Measurements from ENCODE around the gene UNC13B.
"Not testable (repeated sequence)": the region's sequence is repeated elsewhere in the genome, so short reads cannot be mapped to it uniquely, and the experiment has no call there.

The UNC13B gene

DNA sequence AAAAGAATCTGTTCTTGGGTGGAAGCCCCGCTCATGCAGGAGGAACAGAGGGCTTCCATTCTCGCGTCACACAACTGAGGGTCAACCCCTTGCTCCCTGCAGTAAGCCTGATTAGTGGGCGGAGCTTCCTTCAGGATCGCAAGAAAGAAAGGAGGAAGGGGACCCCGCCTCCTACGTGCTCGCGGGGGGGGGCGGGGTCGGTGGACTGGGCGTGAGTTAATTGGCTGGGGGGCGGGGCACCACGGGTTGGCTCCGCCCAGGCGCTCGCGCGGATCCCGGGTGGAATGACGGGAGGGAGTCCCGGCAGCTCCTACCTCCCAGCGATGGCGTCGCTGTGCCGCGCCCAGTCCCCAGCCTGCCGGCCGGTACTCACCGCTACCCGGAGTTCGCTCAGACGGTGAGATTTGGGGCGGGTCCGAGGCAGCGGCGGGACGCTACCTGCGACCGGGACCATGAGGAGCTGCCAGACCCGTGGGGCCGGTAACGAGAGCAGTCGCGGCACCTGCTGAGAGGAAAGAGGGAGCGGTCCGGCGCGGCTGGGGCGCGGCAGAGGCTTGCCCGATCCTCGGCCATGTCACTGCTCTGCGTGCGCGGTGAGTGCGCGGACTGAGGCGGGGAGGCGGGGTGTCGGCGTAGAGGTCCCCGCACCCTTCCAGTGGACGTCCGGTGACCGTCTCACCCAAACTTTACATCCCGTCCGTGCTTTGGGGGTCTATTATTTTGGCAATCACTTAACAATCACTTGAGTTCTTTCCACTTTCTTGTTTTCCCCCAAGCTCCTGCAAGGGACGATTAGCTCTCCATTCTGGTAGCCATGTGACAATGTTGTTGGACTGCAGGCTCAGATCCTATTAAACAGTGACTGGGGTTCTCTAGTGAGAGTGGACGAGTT is at the start of gene UNC13B:
Gene UNC13B (plus strand): TSS at position 297 of the 892 bp plus-strand sequence. CDS start 275 bp downstream, at position 572.
- DNase-seq (ENCODE audit: low spot score): peak; percentile 89

DNA sequence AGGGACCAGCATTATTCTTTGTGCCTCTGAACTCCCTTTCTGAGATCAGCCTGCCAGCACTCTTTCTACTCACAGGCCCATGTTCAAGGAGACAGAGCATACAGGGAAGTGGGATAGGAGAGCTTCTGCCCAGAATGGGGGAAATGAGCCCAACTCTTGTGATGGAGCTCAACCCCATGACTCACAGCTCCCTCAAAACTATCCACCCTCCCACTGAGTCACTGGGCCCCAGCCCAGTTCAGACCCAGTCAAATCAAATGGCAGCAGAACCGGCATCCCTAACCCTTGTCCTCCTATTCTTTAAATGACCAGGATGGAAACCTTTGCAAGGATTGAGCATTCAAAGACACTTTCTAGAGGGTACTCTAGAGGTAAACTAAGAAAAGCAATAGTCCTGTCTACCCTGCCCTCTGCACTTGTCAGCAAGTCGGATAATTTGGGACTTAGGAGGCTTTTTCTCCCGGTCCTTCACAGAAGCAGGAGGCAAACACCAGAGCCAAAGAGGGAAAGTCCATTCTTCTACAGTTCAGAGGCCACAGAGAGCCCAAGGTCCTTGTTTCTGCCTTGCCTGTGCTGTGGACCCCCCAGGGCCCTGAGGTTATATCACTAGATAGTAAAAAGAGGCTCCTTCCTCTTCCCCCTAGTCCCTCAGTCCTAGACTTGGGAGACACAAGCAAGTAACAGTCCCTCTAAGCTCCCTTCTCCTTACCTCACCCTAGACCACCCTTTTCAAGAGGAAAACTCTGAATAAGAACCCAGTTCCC is 49.4 kb upstream of the UNC13B start:
- DNase-seq (ENCODE audit: low spot score): no peak

DNA sequence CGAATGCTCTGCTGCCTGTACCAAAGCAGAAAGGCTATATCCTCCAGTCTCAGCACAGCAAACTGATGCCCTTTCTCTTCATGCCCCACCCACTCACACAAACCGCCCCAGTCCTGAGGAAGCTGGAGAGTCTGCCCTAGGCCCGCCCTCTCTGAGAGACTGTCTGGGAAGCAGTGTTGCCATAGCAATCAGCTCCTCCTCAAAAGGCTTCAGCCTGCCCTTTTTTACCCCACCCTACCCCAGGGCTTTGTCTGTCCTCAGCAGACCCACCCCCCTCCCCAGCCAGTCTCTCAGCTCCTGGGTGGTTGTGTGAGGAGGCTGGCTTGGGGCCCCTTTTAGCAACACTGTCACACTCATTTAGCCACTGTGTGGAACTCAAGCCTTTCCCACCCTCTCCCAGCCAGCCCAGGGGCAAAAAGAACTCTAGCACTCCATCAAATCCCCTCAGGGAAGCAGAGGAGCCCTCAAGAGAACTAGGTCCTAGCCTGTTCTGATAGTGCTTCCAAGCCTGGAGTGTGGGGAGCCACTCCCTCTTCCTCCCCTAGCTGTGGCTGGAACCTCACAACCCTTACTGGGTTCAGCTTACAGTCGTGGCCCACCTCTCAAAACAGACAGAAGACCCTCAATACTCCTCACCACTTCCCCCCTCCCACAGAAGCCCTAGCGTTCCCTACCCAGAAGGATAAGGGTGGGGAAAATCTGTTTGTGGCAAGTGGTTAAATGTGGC is 47.5 kb upstream of the UNC13B start:
- no peak for DNase-seq (ENCODE audit: low spot score)

DNA sequence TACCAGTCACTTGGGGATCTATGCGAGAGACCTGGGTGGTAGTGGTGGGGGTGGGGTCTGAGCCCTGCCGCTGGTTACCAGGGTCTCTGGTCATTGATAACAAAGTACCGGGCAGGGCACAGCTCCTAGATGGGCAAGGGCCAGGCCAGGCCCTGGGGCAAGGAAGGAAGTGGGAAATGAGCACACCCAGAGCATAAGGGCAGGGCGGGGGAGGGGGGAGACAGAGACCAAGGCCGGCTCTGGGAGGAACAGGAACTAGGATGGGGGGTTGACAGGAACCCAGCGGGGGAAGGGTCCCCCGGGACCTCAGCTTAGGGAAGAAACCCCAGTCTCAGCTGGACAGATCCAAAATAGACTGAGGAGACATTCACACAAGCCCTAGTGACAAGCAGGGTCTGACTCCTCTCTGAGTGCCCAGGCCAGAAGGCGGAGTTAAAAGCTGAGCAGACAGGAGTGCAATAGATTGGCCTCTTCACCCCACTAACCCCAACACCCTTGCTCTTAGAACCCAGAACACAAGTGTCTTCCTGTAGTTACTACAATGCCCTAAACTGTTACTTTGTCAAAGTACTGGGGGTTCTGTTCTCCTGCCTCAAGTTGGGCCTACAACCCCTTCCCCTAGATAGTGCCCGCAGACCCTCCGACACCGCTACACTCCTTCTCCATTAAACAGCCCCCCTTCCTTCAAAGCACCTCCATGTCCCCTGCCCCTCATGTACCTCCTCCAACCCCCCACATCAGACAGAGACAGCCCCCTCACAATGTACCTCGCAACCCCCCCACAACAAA is 46.8 kb upstream of the UNC13B start:
- no peak for DNase-seq (ENCODE audit: low spot score)

DNA sequence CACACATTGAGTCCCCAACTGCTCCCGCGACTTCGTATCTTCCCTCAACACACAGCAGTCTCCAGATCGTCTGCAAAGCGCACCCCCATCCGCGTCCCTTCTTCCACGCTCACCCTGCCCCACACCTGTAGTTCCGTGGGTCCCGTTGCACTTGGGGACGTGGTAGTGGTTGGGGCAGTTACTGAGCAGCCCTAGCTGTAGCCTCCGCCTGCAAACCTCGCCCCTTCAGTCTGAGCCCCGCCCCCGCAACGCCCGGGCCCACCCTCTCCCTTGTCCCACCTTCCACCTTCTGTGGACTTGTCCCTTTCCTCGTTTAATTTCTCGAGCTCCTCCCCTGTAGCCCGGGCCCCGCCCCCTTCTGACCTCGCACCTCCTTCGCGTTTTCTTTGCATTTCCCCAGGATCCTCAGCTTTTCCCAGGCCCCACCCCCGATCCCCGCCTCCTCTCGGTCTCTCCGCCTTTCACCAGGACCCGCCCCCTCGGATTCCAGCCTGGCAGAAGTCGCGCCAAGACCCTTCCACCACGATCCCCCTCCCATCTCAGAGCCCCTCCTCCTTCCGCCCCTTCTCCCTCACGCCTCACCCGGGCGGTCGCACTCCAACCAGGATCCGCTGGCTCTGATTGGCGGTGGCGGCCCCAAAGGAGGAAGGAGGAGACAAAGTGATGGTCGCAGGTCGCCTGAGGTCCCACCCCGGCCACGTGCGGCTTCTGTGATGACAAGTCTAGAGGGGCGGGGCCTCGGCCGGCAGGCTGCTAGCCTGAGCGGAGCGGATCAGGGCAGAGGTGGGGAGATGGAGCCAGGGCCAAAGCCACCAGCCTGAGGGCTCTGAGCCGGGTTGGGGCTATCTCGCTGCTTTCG is 45.9 kb upstream of the UNC13B start, which contains the start of gene ATOSB:
Gene ATOSB (minus strand): TSS at position 183 of the 859 bp plus-strand sequence. CDS start 7,588 bp downstream, outside the sequence.
- peak; percentile 85 for DNase-seq (ENCODE audit: low spot score)

DNA sequence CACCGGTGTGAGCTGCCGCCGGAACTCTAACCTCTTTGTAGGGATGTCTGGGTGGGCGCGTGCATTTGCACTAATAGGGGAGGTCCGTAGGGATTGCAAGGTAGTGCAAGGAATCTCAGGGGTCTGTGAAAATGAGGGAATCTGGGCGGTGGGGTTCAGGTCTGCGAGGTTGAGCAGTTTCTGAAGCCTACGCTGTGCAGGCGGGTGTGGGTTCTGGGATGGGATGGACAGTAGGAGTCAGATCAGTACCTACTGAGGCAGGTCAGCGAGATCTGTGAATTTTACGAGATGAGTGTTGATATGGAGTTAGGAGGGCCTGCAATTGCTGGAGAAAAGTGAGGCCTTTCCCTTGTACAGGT is 45.3 kb upstream of the UNC13B start:
- DNase-seq (ENCODE audit: low spot score): no peak

DNA sequence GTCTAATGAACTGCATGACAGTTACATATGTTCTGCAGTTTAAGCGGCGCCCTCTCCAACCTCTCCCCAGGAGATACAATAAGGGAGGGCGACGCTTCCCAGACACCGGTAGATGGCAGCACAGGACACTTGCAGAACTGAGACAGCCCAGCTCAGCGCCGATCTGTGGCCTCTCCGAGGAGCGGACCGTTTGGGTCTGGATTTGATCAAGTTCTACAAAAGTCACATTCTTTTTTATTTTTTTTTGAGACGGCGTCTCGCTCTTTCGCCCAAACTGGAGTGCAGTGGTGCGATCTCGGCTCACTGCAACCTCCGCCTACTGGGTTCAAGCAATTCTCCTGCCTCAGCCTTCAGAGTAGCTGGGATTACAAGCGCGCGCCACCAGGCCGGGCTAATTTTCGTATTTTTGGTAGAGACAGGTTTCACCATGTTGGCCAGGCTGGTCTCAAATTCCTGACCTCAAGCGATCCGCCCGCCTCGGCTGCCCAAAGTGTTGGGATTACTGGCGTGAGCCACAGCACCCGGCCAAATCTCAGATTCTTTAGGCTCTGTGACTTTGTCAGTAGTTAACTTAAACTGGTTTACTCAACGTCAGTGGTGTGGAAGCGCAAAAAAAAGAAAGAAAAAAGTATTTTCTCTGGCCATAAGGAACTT is 44.8 kb upstream of the UNC13B start:
- DNase-seq (ENCODE audit: low spot score): peak; percentile 63

DNA sequence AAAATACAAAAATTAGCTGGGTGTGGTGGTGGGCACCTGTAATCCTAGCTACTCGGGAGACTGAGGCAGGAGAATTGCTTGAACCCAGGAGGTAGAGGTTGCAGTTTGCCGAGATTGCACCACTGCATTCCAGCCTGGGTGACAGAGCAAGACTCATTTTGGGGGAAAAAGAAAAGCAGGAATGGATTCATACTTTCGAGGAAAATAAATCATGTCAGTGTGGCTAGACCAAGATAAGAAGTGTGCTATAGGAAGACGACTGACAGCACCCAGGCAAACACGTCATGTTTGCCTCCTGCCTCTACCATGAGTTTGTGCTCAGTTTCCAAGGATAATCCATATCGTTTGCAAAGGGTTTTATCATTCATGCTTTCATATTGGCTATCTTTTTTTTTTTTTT is 26.9 kb upstream of the UNC13B start:
- DNase-seq (ENCODE audit: low spot score): no peak

DNA sequence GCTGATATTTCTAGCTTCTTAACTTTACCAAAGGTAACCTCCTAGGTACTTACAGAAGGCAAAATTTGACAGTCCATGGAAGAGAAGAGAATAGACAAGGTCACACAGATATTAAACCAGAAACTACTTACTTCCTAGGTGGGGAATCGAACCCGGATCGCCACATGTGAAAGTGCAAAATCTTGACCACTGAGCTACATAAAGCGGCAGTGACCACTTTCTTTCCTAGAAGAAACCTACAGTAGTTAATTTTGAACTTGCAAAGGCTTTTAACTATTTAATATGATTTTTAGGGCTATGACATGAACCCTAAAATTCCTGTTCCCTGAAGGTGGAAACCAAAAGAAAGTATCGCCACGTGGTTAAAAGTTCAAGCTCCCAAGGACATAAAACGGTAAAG is 25.8 kb upstream of the UNC13B start:
- DNase-seq (ENCODE audit: low spot score): no peak

DNA sequence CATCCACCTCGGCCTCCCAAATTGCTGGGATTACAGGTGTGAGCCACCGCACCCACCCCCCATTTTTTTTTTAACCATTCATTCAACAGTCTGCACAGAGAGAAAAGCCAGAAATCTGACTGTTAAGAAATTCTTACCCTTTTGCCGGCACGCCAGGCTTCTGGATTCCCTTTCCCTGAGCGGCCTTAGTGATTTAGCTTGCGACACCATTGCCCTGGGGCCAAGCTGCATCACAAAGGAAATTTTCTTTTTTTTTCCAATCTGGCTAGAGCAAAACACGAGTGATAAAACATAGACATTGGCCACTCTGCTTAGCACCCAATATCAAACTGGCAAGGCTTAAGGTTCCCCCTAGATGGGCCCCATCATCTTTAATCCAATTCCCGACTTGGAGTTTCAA is 24.9 kb upstream of the UNC13B start:
- no peak for DNase-seq (ENCODE audit: low spot score)

DNA sequence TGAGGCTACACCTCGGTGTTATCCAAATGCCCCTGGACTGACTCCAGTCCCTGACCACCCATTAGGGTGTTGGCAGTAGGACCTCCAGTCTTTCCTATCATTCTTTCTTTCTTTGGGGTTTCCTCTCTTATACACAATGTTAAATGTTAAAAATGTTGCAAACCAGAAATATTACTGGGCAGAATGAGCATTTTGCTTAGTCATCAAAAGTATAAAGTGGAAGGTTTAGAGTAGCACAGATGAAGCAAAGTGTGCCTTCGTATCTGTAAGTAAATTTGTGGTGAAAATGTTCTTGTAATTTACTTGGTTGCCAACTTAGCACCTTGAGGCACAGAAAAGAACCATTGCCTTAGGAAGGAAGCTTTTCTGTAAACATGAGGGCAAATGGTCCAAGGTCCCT is 21.7 kb upstream of the UNC13B start:
- no peak for DNase-seq (ENCODE audit: low spot score)

DNA sequence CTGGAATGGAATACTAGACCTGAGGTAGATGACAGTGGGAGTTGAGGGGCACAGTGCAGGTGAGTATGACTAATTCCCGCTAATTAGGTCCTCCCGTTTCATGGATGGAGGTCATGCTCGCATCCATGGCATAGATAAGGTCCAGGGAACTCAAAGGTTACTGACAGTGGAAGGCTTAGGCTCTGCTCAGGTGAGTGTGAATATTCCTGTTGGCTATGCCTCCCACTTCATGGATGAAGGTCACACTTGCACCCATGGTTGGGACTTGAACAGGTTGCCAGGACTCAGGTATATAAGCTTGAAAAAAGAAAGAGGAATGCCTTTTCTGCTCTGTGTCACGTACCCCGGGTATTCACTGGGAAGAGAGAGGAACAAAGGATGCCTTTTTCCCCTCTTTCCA is 19.8 kb upstream of the UNC13B start:
- DNase-seq (ENCODE audit: low spot score): no peak

DNA sequence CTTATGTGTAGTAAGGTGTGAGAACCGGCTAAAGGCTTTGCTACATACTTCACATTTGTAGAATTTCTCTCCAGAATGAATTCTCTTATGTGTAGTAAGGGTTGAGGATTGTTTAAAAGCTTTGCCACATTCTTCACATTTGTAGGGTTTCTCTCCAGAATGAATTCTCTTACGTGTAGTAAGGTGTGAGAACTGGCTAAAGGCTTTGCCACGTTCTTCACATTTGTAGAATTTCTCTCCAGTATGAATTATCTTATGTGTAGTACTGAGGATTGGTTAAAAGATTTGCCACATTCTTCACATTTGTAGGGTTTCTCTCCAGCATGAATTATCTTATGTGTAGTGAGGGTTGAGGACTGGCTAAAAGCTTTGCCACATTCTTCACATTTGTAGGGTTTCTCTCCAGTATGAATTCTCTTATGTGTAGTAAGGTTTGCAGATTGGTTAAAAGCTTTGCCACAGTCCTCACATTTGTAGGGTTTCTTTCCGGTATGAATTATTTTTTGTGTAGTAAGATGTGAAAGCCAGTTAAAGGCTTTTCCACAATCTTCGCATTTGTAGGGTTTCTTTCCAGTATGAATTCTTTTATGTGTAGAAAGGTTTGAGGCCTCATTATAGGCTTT is 13.8 kb upstream of the UNC13B start:
- not testable (repeated sequence) for DNase-seq (ENCODE audit: low spot score)

DNA sequence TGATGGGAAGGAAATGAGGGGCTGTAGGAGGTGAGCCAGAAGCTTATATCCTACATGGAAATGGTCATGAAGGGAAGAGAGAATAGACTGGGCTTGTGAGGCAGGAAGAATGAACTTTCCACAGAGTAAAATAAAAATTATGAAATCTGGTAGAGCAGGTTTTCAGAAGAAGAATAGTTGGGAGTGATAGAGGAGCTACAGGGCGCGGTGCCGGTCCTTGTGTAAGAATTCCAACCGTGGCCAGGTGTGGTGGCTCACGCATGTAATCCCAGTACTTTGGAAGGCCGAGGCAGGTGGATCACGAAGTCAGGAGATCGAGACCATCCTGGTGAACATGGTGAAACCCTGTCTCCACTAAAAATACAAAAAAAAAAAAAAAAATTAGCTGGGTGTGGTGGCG is 8.9 kb upstream of the UNC13B start:
- DNase-seq (ENCODE audit: low spot score): no peak

DNA sequence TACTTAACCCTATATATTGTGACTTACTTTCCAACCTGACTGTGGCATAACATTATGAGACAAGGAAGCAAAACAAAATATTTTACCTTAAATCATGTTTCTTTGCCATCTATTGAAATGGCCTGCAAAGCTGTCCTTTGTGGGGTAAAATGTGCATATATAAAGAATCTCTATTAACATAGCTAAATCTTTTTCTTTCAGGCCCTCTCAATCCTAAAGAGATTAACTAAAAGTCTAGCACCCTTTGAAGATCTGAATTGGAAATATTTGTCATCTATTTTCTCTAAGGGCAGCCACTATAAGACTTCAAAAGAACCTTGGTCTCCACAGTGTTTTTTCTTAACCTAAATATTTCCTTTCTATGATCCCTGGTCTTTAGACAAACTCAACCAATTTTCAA is 5.0 kb upstream of the UNC13B start:
- no peak for DNase-seq (ENCODE audit: low spot score)

DNA sequence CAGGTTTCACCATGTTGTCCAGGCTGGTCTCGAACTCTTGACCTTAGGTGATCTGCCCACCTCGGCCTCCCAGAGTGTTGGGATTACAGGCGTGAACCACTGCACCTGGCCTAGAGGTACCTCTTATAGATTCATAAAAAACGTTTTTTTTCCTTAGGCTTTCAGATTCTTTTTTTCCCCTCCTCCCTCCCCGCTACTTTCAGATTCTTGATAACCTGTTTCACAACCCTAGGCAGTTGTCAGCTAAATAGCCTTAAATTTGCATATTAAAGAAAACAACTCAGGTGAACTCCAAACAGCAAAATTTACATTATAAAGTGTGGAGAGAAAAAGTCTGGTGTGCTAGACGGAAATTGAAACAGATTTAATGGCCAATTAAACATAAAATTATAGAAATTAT is 4.0 kb upstream of the UNC13B start:
- DNase-seq (ENCODE audit: low spot score): not testable (repeated sequence)

DNA sequence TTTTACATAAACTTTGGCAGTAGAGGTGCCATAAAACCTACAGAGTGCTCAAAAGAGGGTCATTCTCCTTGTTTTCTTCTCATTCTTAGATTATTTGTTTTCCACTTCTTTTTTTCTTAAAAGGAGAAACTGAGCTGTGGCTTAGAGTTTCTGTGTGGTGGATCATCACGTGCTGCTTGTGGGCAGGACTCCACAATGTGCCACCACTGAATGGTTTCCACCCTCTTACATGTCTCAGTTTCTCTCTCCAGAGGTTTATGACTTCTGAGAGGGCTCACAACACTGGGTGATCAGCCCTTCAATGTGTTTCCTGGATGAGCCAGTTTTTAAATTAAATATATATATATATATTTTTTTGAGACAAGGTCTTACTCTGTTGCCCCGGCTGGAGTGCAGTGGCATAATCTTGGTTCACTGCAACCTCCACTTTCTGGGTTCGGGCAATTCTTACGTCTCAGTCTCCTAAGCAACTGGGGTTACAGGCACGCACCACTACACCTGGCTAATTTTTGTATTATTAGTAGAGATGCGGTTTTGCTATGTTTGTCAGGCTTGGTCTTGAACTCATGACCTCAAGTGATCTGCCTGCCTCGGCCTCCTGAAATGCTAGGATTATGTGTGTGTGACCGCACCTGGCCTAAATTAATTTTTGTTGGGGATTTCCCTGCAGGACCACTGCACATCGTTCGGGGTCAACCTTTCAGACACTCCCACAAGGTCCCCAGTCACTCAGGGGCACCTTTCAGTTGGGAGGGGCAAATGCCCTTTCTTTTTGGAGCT is 3.1 kb upstream of the UNC13B start:
- DNase-seq (ENCODE audit: low spot score): no peak

DNA sequence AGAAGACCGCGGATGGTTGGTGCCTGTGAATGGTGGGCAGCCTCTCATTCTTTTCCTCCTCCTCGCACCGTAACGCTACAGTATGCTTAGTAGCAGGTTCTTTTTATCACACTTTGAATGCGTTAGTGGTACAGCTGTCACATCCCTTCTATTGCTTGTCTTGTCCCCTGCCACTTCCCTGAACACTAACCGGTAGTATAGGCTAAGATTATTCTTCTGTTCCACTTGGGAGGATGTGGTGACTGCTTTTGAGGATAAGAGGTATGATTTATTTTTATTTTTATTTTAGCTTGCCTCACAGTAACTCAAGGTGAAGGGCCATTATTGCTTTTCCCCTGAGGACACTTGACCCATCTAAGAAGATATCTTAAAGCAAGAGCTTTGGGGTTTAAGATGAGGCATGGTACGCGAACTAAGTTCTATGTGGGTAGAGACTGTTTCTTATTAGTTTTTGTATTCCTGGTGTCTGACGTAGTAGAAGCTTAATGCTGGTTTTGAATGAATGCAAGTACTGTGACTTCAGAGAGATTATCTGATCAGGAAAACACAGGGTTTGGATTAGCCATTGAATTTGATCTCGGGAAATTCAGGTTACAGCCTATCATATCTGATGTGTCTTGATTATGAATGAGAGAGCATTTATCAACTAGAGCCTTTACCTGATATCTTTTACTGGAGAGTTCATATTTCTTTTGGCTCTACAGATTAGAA is 951 bp downstream of the UNC13B start:
- no peak for DNase-seq (ENCODE audit: low spot score)
